Chondrocyte (in vitro differentiated cells): ENCODE results near the gene DOCK7. TPM values are rescaled to one million over a fixed set of nuclear protein-coding genes. Genes with fewer than 3 reads are reported as not detected.
"Not testable (repeated sequence)": the region's sequence is repeated elsewhere in the genome, so short reads cannot be mapped to it uniquely, and the experiment has no call there.

ENCODE experiments used
- DNase-seq: peaks from one replicate; pipeline ENCODE4 v3.0.0; 2021; ENCODE audit warnings: mixed read lengths, low spot score
- H3K27ac Mint-ChIP-seq: one replicate; pipeline ENCODE4 v1.8.0; 2021; ENCODE audit warnings: mild to moderate bottlenecking, moderate library complexity, mixed read lengths; ENCODE audit not compliant: unreplicated experiment
- H3K27me3 Mint-ChIP-seq: 2 replicates; pipeline ENCODE4 v1.8.0; 2021; ENCODE audit warnings: low read depth, mixed read lengths
- H3K36me3 Mint-ChIP-seq: 2 replicates; pipeline ENCODE4 v1.8.0; 2021; ENCODE audit warnings: low read depth, mixed read lengths
- H3K4me1 Mint-ChIP-seq: 2 replicates; pipeline ENCODE4 v1.8.0; 2021; ENCODE audit warnings: low read depth, mild to moderate bottlenecking, mixed read lengths
- H3K4me3 Mint-ChIP-seq: one replicate; pipeline ENCODE4 v1.8.0; 2021; ENCODE audit warnings: mild to moderate bottlenecking, moderate library complexity, mixed read lengths; ENCODE audit not compliant: unreplicated experiment
- H3K9me3 Mint-ChIP-seq: 2 replicates; pipeline ENCODE4 v1.8.0; 2021; ENCODE audit warnings: low read depth, mixed read lengths
- CTCF ChIP-seq: fragments of 200-600 bp; sonication (generic); IDR thresholded peaks from 2 replicates; pipeline ENCODE4 v1.5.0; 2021; ENCODE audit warnings: antibody characterized with exemption, mild to moderate bottlenecking, moderate library complexity
- total RNA-seq: library from RNA; stranded (reverse); gene quantifications from 3 replicates; pipeline ENCODE4 v1.2.1, GENCODE V29; 2021

DOCK7 gene
- total RNA-seq, 1 donor from 2014 or later = 88.4 TPM

- peaks cover 9% of the 10 kb centered on the region for H3K36me3 Mint-ChIP-seq
- no peaks in the 10 kb centered on the region for H3K27me3 Mint-ChIP-seq
- H3K4me1 Mint-ChIP-seq = peaks cover 71% of the 10 kb centered on the region
- peak overlapping the region; percentile 18 for H3K27ac Mint-ChIP-seq
- H3K9me3 Mint-ChIP-seq = peaks cover 8% of the 10 kb centered on the region
- TF ChIP-seq CTCF = no peak
- no peak for DNase-seq
- H3K4me3 Mint-ChIP-seq = no peak overlapping the region
Measured at GRCh38 chr1:62588000-62588399, 100.2 kb downstream of the DOCK7 start.

GRCh38 chr1:62585469-62586155 lies 102.6 kb downstream of the DOCK7 start:
- H3K36me3 Mint-ChIP-seq = peaks cover 16% of the 10 kb centered on the region
- no peak overlapping the region for H3K4me3 Mint-ChIP-seq
- H3K4me1 Mint-ChIP-seq = peaks cover 61% of the 10 kb centered on the region
- peak overlapping the region; percentile 24 for H3K27ac Mint-ChIP-seq
- H3K9me3 Mint-ChIP-seq = peaks cover 7% of the 10 kb centered on the region
- no peaks in the 10 kb centered on the region for H3K27me3 Mint-ChIP-seq
- TF ChIP-seq CTCF = no peak
- no peak for DNase-seq

GRCh38 chr1:62573675-62574074 lies 114.5 kb downstream of the DOCK7 start:
- H3K4me3 Mint-ChIP-seq = no peak overlapping the region
- peaks cover 17% of the 10 kb centered on the region for H3K9me3 Mint-ChIP-seq
- H3K36me3 Mint-ChIP-seq = peaks cover 29% of the 10 kb centered on the region
- no peaks in the 10 kb centered on the region for H3K4me1 Mint-ChIP-seq
- TF ChIP-seq CTCF = no peak
- no peaks in the 10 kb centered on the region for H3K27me3 Mint-ChIP-seq
- DNase-seq = no peak
- no peak overlapping the region for H3K27ac Mint-ChIP-seq

GRCh38 chr1:62572476-62572875 lies 115.7 kb downstream of the DOCK7 start:
- Mint-ChIP-seq H3K36me3 (peaks cover 34% of the 10 kb centered on the region), H3K9me3 (peaks cover 21% of the 10 kb centered on the region), H3K27me3 (no peaks in the 10 kb centered on the region), H3K4me1 (no peaks in the 10 kb centered on the region), H3K4me3 (no peak overlapping the region), H3K27ac (no peak overlapping the region)
- no peak for TF ChIP-seq CTCF
- DNase-seq = no peak

- Mint-ChIP-seq H3K9me3 (peaks cover 25% of the 10 kb centered on the region), H3K36me3 (peaks cover 39% of the 10 kb centered on the region)
- not testable (repeated sequence) for H3K27me3 Mint-ChIP-seq, H3K4me1 Mint-ChIP-seq, H3K27ac Mint-ChIP-seq, H3K4me3 Mint-ChIP-seq, DNase-seq
Measured at GRCh38 chr1:62571517-62571916, 116.7 kb downstream of the DOCK7 start.

- not testable (repeated sequence) for H3K4me3 Mint-ChIP-seq, H3K4me1 Mint-ChIP-seq, H3K27ac Mint-ChIP-seq, H3K27me3 Mint-ChIP-seq, DNase-seq
- Mint-ChIP-seq H3K36me3 (peaks cover 33% of the 10 kb centered on the region), H3K9me3 (peaks cover 31% of the 10 kb centered on the region)
Measured at GRCh38 chr1:62567926-62568325, 120.3 kb downstream of the DOCK7 start.

- H3K4me3 Mint-ChIP-seq, H3K4me1 Mint-ChIP-seq, DNase-seq, H3K27ac Mint-ChIP-seq, H3K27me3 Mint-ChIP-seq: not testable (repeated sequence)
- Mint-ChIP-seq H3K36me3 (peaks cover 33% of the 10 kb centered on the region), H3K9me3 (peaks cover 27% of the 10 kb centered on the region)
Measured at GRCh38 chr1:62567182-62567581, 121.0 kb downstream of the DOCK7 start.
